Peyer's patch (tissue), 4 donors: ENCODE results near the gene TSPAN3.

Experiments used
- CTCF ChIP-seq, 6 experiments: fragments of 450-650 bp in 4 of 6; fragments of 200-600 bp in 2 of 6; sonication (generic) in 1 of 6; IDR thresholded peaks; one replicate each; pipeline ENCODE4 v1.5.1; 2017 to 2019; ENCODE audit warnings: antibody characterized with exemption in 6 of 6, mild to moderate bottlenecking in 3 of 6, moderate library complexity in 1 of 6
- POLR2A ChIP-seq, 2 donors: fragments of 450-650 bp; IDR thresholded peaks; one replicate each; pipeline ENCODE4 v1.5.1; 2017; ENCODE audit warnings: antibody characterized with exemption in 2 of 2, mild to moderate bottlenecking in 2 of 2, moderate library complexity in 2 of 2

- TF ChIP-seq CTCF (IDR thresholded peaks at IDR 0.05): no peak
- no peak for TF ChIP-seq POLR2A (IDR thresholded peaks at IDR 0.05)
Measured at GRCh38 chr15:77084436-77084835, 13.5 kb upstream of the TSPAN3 start.
